Measurements from ENCODE around the gene SERHL2. TPM values are rescaled to one million over a fixed set of nuclear protein-coding genes. Genes with fewer than 3 reads are reported as not detected.

SERHL2 gene
- total RNA-seq, 1 experiment from 2014 or later: 1.1 TPM

DNA sequence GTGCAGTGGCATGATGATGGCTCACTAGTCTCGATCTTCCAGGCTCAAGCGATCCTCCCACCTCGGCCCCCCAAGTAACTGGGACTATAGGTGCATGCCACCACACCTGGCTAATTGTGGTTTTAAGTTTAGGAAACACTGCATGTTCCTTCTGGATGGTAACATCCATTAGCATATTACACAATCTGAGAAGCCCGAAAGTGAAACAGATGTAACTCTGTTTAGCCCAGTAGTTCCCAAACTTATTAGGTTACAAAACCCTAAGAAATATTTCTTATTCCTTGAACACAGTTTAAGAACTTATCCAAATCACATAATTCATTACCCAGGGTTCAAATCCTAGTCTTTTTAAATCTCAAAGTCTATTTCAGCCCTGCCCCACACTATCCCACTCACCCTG, 32.6 kb downstream of the SERHL2 start:
- DNase-seq (ENCODE audit: low spot score): no peak
- ATAC-seq: no peak
- Mint-ChIP-seq H3K4me3 (no peak overlapping the region), H3K4me1 (peaks cover 3% of the 10 kb centered on the region), H3K27me3 (ENCODE audit: low read depth) (no peaks in the 10 kb centered on the region), H3K27ac (no peak overlapping the region), H3K36me3 (peaks cover 56% of the 10 kb centered on the region), H3K9me3 (no peaks in the 10 kb centered on the region)
- ChIA-PET CTCF (no interaction called here), POLR2A (no interaction called here)
- TF ChIP-seq ZNF263 (CRISPR knock-in tag; IDR thresholded peaks at IDR 0.05; ENCODE audit: low read depth) (no peak), ZNF671 (CRISPR knock-in tag; IDR thresholded peaks at IDR 0.05) (no peak), PRRX2 (CRISPR knock-in tag; IDR thresholded peaks at IDR 0.05) (no peak), OVOL2 (CRISPR knock-in tag; IDR thresholded peaks at IDR 0.05; ENCODE audit: borderline replicate concordance) (no peak)
- TF ChIP-seq, protein P1, sequence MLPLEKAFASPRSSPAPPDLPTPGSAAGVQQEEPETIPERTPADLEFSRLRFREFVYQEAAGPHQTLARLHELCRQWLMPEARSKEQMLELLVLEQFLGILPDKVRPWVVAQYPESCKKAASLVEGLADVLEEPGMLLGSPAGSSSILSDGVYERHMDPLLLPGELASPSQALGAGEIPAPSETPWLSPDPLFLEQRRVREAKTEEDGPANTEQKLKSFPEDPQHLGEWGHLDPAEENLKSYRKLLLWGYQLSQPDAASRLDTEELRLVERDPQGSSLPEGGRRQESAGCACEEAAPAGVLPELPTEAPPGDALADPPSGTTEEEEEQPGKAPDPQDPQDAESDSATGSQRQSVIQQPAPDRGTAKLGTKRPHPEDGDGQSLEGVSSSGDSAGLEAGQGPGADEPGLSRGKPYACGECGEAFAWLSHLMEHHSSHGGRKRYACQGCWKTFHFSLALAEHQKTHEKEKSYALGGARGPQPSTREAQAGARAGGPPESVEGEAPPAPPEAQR (CRISPR knock-in tag; IDR thresholded peaks at IDR 0.05): no peak
- TF ChIP-seq, protein P2, sequence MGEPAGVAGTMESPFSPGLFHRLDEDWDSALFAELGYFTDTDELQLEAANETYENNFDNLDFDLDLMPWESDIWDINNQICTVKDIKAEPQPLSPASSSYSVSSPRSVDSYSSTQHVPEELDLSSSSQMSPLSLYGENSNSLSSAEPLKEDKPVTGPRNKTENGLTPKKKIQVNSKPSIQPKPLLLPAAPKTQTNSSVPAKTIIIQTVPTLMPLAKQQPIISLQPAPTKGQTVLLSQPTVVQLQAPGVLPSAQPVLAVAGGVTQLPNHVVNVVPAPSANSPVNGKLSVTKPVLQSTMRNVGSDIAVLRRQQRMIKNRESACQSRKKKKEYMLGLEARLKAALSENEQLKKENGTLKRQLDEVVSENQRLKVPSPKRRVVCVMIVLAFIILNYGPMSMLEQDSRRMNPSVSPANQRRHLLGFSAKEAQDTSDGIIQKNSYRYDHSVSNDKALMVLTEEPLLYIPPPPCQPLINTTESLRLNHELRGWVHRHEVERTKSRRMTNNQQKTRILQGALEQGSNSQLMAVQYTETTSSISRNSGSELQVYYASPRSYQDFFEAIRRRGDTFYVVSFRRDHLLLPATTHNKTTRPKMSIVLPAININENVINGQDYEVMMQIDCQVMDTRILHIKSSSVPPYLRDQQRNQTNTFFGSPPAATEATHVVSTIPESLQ (CRISPR knock-in tag; IDR thresholded peaks at IDR 0.05): no peak
- TF ChIP-seq, protein P3, sequence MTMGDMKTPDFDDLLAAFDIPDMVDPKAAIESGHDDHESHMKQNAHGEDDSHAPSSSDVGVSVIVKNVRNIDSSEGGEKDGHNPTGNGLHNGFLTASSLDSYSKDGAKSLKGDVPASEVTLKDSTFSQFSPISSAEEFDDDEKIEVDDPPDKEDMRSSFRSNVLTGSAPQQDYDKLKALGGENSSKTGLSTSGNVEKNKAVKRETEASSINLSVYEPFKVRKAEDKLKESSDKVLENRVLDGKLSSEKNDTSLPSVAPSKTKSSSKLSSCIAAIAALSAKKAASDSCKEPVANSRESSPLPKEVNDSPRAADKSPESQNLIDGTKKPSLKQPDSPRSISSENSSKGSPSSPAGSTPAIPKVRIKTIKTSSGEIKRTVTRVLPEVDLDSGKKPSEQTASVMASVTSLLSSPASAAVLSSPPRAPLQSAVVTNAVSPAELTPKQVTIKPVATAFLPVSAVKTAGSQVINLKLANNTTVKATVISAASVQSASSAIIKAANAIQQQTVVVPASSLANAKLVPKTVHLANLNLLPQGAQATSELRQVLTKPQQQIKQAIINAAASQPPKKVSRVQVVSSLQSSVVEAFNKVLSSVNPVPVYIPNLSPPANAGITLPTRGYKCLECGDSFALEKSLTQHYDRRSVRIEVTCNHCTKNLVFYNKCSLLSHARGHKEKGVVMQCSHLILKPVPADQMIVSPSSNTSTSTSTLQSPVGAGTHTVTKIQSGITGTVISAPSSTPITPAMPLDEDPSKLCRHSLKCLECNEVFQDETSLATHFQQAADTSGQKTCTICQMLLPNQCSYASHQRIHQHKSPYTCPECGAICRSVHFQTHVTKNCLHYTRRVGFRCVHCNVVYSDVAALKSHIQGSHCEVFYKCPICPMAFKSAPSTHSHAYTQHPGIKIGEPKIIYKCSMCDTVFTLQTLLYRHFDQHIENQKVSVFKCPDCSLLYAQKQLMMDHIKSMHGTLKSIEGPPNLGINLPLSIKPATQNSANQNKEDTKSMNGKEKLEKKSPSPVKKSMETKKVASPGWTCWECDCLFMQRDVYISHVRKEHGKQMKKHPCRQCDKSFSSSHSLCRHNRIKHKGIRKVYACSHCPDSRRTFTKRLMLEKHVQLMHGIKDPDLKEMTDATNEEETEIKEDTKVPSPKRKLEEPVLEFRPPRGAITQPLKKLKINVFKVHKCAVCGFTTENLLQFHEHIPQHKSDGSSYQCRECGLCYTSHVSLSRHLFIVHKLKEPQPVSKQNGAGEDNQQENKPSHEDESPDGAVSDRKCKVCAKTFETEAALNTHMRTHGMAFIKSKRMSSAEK (CRISPR knock-in tag; IDR thresholded peaks at IDR 0.05; ENCODE audit: borderline replicate concordance): no peak
- TF ChIP-seq, protein P4, sequence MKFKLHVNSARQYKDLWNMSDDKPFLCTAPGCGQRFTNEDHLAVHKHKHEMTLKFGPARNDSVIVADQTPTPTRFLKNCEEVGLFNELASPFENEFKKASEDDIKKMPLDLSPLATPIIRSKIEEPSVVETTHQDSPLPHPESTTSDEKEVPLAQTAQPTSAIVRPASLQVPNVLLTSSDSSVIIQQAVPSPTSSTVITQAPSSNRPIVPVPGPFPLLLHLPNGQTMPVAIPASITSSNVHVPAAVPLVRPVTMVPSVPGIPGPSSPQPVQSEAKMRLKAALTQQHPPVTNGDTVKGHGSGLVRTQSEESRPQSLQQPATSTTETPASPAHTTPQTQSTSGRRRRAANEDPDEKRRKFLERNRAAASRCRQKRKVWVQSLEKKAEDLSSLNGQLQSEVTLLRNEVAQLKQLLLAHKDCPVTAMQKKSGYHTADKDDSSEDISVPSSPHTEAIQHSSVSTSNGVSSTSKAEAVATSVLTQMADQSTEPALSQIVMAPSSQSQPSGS (CRISPR knock-in tag; IDR thresholded peaks at IDR 0.05; ENCODE audit: borderline replicate concordance, low read depth): no peak

DNA sequence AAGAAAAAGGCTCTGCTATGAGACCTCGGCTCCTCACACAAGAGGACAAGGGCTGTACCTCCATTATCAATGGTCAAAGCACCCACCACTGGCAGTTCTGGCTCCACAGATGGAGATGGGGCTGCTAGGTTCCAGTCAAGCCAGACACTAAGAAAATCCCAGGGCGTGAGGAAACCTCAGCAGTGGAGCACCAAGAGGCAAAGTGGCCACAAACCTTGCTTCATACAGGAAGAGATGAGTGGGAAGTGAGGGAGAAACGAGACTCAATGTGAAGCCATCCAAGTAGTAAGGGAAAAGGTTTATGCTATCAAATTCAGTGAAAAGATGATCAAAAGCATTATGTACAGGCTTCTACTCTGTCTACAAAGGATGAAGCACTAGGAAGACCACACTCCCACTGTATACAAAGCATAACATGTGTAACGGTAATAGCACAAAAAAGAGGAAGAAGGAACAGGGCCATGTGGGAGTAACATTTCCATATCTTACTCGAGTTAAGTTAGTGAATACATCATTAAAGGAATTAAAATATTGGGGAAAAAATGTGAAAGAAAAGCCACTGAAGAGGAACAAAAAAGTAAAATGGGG, 33.9 kb downstream of the SERHL2 start:
- ChIA-PET POLR2A (no interaction called here), CTCF (no interaction called here)
- no peak overlapping the region for H3K4me3 Mint-ChIP-seq
- H3K27ac Mint-ChIP-seq: no peak overlapping the region
- DNase-seq (ENCODE audit: low spot score) (no peak), ATAC-seq (no peak)
- H3K4me1 Mint-ChIP-seq: no peaks in the 10 kb centered on the region
- H3K9me3 Mint-ChIP-seq: no peaks in the 10 kb centered on the region
- peaks cover 68% of the 10 kb centered on the region for H3K36me3 Mint-ChIP-seq
- H3K27me3 Mint-ChIP-seq (ENCODE audit: low read depth): no peaks in the 10 kb centered on the region
- TF ChIP-seq TEAD1 (CRISPR knock-in tag; IDR thresholded peaks at IDR 0.05) (no peak), ZNF263 (CRISPR knock-in tag; IDR thresholded peaks at IDR 0.05; ENCODE audit: low read depth) (no peak), NR1H2 (CRISPR knock-in tag; IDR thresholded peaks at IDR 0.05) (no peak), GRHL2 (CRISPR knock-in tag; IDR thresholded peaks at IDR 0.05; ENCODE audit: insufficient replicate concordance, severe bottlenecking) (no peak), ESRRA (CRISPR knock-in tag; IDR thresholded peaks at IDR 0.05; ENCODE audit: borderline replicate concordance) (no peak)
- TF ChIP-seq, protein P5, sequence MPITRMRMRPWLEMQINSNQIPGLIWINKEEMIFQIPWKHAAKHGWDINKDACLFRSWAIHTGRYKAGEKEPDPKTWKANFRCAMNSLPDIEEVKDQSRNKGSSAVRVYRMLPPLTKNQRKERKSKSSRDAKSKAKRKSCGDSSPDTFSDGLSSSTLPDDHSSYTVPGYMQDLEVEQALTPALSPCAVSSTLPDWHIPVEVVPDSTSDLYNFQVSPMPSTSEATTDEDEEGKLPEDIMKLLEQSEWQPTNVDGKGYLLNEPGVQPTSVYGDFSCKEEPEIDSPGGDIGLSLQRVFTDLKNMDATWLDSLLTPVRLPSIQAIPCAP (CRISPR knock-in tag; IDR thresholded peaks at IDR 0.05): no peak
- TF ChIP-seq, protein P4 (CRISPR knock-in tag; IDR thresholded peaks at IDR 0.05; ENCODE audit: borderline replicate concordance, low read depth): no peak
- TF ChIP-seq, protein P6, sequence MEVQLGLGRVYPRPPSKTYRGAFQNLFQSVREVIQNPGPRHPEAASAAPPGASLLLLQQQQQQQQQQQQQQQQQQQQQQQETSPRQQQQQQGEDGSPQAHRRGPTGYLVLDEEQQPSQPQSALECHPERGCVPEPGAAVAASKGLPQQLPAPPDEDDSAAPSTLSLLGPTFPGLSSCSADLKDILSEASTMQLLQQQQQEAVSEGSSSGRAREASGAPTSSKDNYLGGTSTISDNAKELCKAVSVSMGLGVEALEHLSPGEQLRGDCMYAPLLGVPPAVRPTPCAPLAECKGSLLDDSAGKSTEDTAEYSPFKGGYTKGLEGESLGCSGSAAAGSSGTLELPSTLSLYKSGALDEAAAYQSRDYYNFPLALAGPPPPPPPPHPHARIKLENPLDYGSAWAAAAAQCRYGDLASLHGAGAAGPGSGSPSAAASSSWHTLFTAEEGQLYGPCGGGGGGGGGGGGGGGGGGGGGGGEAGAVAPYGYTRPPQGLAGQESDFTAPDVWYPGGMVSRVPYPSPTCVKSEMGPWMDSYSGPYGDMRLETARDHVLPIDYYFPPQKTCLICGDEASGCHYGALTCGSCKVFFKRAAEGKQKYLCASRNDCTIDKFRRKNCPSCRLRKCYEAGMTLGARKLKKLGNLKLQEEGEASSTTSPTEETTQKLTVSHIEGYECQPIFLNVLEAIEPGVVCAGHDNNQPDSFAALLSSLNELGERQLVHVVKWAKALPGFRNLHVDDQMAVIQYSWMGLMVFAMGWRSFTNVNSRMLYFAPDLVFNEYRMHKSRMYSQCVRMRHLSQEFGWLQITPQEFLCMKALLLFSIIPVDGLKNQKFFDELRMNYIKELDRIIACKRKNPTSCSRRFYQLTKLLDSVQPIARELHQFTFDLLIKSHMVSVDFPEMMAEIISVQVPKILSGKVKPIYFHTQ (CRISPR knock-in tag; IDR thresholded peaks at IDR 0.05): no peak
- TF ChIP-seq, protein P7, sequence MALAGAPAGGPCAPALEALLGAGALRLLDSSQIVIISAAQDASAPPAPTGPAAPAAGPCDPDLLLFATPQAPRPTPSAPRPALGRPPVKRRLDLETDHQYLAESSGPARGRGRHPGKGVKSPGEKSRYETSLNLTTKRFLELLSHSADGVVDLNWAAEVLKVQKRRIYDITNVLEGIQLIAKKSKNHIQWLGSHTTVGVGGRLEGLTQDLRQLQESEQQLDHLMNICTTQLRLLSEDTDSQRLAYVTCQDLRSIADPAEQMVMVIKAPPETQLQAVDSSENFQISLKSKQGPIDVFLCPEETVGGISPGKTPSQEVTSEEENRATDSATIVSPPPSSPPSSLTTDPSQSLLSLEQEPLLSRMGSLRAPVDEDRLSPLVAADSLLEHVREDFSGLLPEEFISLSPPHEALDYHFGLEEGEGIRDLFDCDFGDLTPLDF (CRISPR knock-in tag; IDR thresholded peaks at IDR 0.05): no peak
- TF ChIP-seq, protein P8, sequence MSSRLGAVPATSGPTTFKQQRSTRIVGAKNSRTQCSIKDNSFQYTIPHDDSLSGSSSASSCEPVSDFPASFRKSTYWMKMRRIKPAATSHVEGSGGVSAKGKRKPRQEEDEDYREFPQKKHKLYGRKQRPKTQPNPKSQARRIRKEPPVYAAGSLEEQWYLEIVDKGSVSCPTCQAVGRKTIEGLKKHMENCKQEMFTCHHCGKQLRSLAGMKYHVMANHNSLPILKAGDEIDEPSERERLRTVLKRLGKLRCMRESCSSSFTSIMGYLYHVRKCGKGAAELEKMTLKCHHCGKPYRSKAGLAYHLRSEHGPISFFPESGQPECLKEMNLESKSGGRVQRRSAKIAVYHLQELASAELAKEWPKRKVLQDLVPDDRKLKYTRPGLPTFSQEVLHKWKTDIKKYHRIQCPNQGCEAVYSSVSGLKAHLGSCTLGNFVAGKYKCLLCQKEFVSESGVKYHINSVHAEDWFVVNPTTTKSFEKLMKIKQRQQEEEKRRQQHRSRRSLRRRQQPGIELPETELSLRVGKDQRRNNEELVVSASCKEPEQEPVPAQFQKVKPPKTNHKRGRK (CRISPR knock-in tag; IDR thresholded peaks at IDR 0.05; ENCODE audit: borderline replicate concordance): no peak
